Fibroblast of villous mesenchyme (primary cell): ENCODE measurements around the gene LAMA4. TPM values are rescaled to one million over a fixed set of nuclear protein-coding genes. Genes with fewer than 3 reads are reported as not detected.
A peak's percentile ranks its signal among the peaks of the same experiment; 100 is the strongest.
"Not testable (repeated sequence)": the region's sequence is repeated elsewhere in the genome, so short reads cannot be mapped to it uniquely, and the experiment has no call there.

Experiments
- DNase-seq: peaks from one replicate; pipeline ENCODE4 v3.0.0-alpha.2; 2010; ENCODE audit warnings: low read depth
- H3K4me3 ChIP-seq: 2 replicates; pipeline ENCODE4 v1.5.1; 2011; ENCODE audit warnings: low read depth, mild to moderate bottlenecking, low read length
- total RNA-seq: library from RNA; depleted of rRNA; stranded (reverse); fragments of >200 nt; gene quantifications from 2 replicates; pipeline ENCODE4 v1.2.3, GENCODE V29; 2012
- TF ChIP-seq, protein P1 (sequence below): IDR thresholded peaks from 2 replicates; pipeline ENCODE4 v1.5.1; 2012; ENCODE audit warnings: low read depth, mild to moderate bottlenecking, low read length; ENCODE audit not compliant: insufficient read depth

The LAMA4 gene
- total RNA-seq, 1 donor: 481 TPM

GRCh38 chr6:112114577-112115223, 139.7 kb downstream of the LAMA4 start:
- DNase-seq: no peak
- TF ChIP-seq, protein P1, sequence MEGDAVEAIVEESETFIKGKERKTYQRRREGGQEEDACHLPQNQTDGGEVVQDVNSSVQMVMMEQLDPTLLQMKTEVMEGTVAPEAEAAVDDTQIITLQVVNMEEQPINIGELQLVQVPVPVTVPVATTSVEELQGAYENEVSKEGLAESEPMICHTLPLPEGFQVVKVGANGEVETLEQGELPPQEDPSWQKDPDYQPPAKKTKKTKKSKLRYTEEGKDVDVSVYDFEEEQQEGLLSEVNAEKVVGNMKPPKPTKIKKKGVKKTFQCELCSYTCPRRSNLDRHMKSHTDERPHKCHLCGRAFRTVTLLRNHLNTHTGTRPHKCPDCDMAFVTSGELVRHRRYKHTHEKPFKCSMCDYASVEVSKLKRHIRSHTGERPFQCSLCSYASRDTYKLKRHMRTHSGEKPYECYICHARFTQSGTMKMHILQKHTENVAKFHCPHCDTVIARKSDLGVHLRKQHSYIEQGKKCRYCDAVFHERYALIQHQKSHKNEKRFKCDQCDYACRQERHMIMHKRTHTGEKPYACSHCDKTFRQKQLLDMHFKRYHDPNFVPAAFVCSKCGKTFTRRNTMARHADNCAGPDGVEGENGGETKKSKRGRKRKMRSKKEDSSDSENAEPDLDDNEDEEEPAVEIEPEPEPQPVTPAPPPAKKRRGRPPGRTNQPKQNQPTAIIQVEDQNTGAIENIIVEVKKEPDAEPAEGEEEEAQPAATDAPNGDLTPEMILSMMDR: no peak
- no peak overlapping the region for H3K4me3 ChIP-seq

GRCh38 chr6:112113918-112114317, 140.4 kb downstream of the LAMA4 start:
- no peak overlapping the region for H3K4me3 ChIP-seq
- TF ChIP-seq, protein P1: no peak
- no peak for DNase-seq

GRCh38 chr6:112113431-112113830, 140.9 kb downstream of the LAMA4 start:
- TF ChIP-seq, protein P1: no peak
- peak; percentile 39 for DNase-seq
- no peak overlapping the region for H3K4me3 ChIP-seq

- no peak for DNase-seq
- no peak overlapping the region for H3K4me3 ChIP-seq
- TF ChIP-seq, protein P1: no peak
Measured at GRCh38 chr6:112109262-112109661, 145.1 kb downstream of the LAMA4 start.

- H3K4me3 ChIP-seq: no peak overlapping the region
- DNase-seq: no peak
- TF ChIP-seq, protein P1: no peak
Measured at GRCh38 chr6:112106562-112106961, 147.8 kb downstream of the LAMA4 start.

DNA sequence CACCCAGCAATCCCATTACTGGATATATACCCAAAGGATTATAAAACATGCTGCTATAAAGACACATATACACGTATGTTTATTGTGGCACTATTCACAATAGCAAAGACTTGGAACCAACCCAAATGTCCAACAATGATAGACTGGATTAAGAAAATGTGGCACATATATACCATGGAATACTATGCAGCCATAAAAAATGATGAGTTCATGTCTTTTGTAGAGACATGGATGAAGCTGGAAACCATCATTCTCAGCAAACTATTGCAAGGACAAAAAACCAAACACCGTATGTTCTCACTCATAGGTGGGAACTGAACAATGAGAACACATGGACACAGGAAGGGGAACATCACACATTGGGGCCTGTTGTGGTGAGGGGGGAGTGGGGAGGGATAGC, 148.3 kb downstream of the LAMA4 start:
- DNase-seq: not testable (repeated sequence)

GRCh38 chr6:112100561-112100960, 153.8 kb downstream of the LAMA4 start:
- no peak for DNase-seq
- TF ChIP-seq, protein P1: no peak
- H3K4me3 ChIP-seq: no peak overlapping the region

More for the DNA sequence above, 148.3 kb downstream of the LAMA4 start:
- not testable (repeated sequence) for H3K4me3 ChIP-seq
